BLaER1 (cell line): Measurements from ENCODE around the gene ZBTB24.

ENCODE experiments used
- H3K27ac ChIP-seq: shearing (Covaris generic); formaldehyde crosslinking; 2 replicates; pipeline ENCODE4 v1.8.1; 2022
- H3K27me3 ChIP-seq: shearing (Covaris generic); formaldehyde crosslinking; 2 replicates; pipeline ENCODE4 v1.8.1; 2022
- H3K36me3 ChIP-seq: shearing (Covaris generic); formaldehyde crosslinking; 2 replicates; pipeline ENCODE4 v1.8.1; 2022
- H3K4me1 ChIP-seq: shearing (Covaris generic); formaldehyde crosslinking; 2 replicates; pipeline ENCODE4 v1.8.1; 2022
- H3K4me2 ChIP-seq: shearing (Covaris generic); formaldehyde crosslinking; 2 replicates; pipeline ENCODE4 v1.8.1; 2022
- H3K4me3 ChIP-seq: shearing (Covaris generic); formaldehyde crosslinking; 2 replicates; pipeline ENCODE4 v1.8.1; 2022
- H3K9ac ChIP-seq: shearing (Covaris generic); formaldehyde crosslinking; 2 replicates; pipeline ENCODE4 v1.8.1; 2022
- H3K9me3 ChIP-seq: shearing (Covaris generic); formaldehyde crosslinking; 2 replicates; pipeline ENCODE4 v1.8.1; 2022
- H4K20me1 ChIP-seq: shearing (Covaris generic); formaldehyde crosslinking; 2 replicates; pipeline ENCODE4 v1.8.1; 2022
- Cebpa-rat ChIP-seq: shearing (Covaris generic); IDR thresholded peaks from 2 replicates; pipeline ENCODE4 v1.8.1; 2022

The ZBTB24 gene

GRCh38 chr6:109447087-109447486 lies 35.9 kb downstream of the ZBTB24 start:
- Histone ChIP-seq H3K9ac (peak overlapping the region; percentile 24; the same call in 1 of the 2 replicates), H3K27me3 (no peaks in the 10 kb centered on the region), H3K9me3 (no peaks in the 10 kb centered on the region), H3K4me3 (no peak overlapping the region), H3K4me2 (no peak overlapping the region), H3K4me1 (peaks cover 85% of the 10 kb centered on the region), H3K36me3 (peaks cover 88% of the 10 kb centered on the region), H3K27ac (0 out of 2 replicates have a peak overlapping the region, but pooled peaks have one; percentile 30), H4K20me1 (peaks cover 81% of the 10 kb centered on the region)
- no peak for TF ChIP-seq Cebpa-rat

DNA sequence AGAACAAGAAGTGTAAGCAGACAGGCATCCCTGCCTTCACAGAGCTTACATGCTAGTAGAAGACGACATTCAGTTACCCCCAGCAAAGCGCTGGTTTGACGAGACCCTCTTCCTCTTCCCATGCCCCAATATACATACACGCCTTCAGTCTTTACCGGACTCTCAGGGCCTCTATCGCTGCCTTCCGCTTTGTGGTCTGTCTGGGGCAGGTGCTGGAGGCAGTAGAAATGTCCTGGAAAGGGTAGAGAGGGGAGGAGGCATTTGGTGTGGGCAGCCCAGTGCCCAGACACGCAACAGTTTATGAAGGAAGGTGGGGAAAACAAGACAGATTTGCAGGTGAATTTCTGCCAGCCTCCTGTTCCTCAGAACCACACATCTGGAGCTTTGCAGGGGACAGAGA lies 36.5 kb downstream of the ZBTB24 start:
- Histone ChIP-seq H3K27ac (0 out of 2 replicates have a peak overlapping the region, but pooled peaks have one; percentile 30), H3K9ac (peak overlapping the region; percentile 24; the same call in 1 of the 2 replicates), H3K4me2 (no peak overlapping the region), H3K27me3 (no peaks in the 10 kb centered on the region), H3K4me1 (peaks cover 85% of the 10 kb centered on the region), H3K9me3 (no peaks in the 10 kb centered on the region), H3K4me3 (no peak overlapping the region), H3K36me3 (peaks cover 86% of the 10 kb centered on the region), H4K20me1 (peaks cover 87% of the 10 kb centered on the region)
- TF ChIP-seq Cebpa-rat, result no peak

- Histone ChIP-seq H3K4me1 (peaks cover 84% of the 10 kb centered on the region), H3K4me2 (no peak overlapping the region), H3K36me3 (peaks cover 81% of the 10 kb centered on the region), H3K9me3 (no peaks in the 10 kb centered on the region), H3K9ac (peak overlapping the region; percentile 24; the same call in 1 of the 2 replicates), H3K4me3 (no peak overlapping the region), H3K27me3 (no peaks in the 10 kb centered on the region), H3K27ac (no peak overlapping the region), H4K20me1 (peaks cover 89% of the 10 kb centered on the region)
- TF ChIP-seq Cebpa-rat, result no peak
Observed at GRCh38 chr6:109446072-109446471, 36.9 kb downstream of the ZBTB24 start.

DNA sequence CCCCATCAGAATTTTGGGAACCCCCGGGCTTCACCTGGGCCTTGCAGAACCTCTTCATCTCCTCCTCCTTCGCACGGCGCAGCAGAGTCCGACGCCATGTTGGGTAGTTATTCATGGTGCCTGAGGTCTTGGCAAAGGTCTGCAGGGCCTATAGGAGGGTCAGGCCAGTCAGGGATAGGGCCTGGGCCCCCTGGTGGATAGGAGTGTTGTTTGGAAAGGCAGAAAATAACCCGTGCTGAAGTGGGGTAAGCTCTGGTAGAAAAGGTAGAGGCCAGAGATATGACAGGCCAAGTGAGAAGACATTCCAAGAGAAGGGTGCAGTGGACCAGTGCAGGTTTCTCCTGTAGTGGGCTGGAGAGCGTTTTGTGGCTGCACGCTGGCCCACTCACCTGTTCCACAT lies 37.6 kb downstream of the ZBTB24 start:
- Histone ChIP-seq H3K4me1 (peaks cover 77% of the 10 kb centered on the region), H4K20me1 (peaks cover 86% of the 10 kb centered on the region), H3K27me3 (no peaks in the 10 kb centered on the region), H3K27ac (peak overlapping the region; percentile 19; the same call in 1 of the 2 replicates), H3K9me3 (no peaks in the 10 kb centered on the region), H3K36me3 (peaks cover 79% of the 10 kb centered on the region), H3K4me3 (no peak overlapping the region), H3K9ac (no peak overlapping the region), H3K4me2 (no peak overlapping the region)
- no peak for TF ChIP-seq Cebpa-rat

DNA sequence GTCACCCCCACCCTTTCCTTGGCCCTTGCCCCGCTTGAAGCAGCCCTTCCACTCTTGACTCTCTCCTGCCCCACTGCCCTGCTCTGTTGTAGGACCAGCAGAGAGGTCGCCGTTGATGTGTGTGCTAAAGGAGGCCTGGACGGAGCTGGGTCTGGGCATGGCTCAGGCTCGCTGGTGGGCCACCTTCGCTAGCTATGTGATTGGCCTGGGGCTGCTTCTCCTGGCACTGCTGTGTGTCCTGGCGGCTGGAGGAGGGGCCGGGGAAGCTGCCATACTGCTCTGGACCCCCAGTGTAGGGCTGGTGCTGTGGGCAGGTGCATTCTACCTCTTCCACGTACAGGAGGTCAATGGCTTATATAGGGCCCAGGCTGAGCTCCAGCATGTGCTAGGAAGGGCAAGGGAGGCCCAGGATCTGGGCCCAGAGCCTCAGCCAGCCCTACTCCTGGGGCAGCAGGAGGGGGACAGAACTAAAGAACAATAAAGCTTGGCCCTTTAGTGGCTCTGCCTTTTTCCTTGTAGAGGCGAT lies 39.5 kb downstream of the ZBTB24 start:
- Histone ChIP-seq H4K20me1 (peaks cover 67% of the 10 kb centered on the region), H3K27me3 (no peaks in the 10 kb centered on the region; the same call in 1 of the 2 replicates), H3K4me2 (no peak overlapping the region), H3K27ac (no peak overlapping the region; the same call in 1 of the 2 replicates), H3K36me3 (peaks cover 66% of the 10 kb centered on the region), H3K4me3 (no peak overlapping the region), H3K4me1 (peaks cover 68% of the 10 kb centered on the region), H3K9ac (no peak overlapping the region), H3K9me3 (no peaks in the 10 kb centered on the region)
- TF ChIP-seq Cebpa-rat, result no peak

GRCh38 chr6:109442393-109442924 lies 40.6 kb downstream of the ZBTB24 start:
- peak overlapping the region; percentile 99 for H3K4me2 ChIP-seq

GRCh38 chr6:109441069-109441816 lies 41.8 kb downstream of the ZBTB24 start:
- Histone ChIP-seq H4K20me1 (peaks cover 45% of the 10 kb centered on the region), H3K4me3 (peak overlapping the region; percentile 90), H3K9ac (peak overlapping the region; percentile 95), H3K27me3 (no peaks in the 10 kb centered on the region; the same call in 1 of the 2 replicates), H3K9me3 (no peaks in the 10 kb centered on the region), H3K36me3 (peaks cover 45% of the 10 kb centered on the region), H3K4me1 (peaks cover 47% of the 10 kb centered on the region), H3K27ac (peak overlapping the region; percentile 96), H3K4me2 (peak overlapping the region; percentile 99)
- no peak for TF ChIP-seq Cebpa-rat

More at GRCh38 chr6:109442393-109442924, 40.6 kb downstream of the ZBTB24 start:
- no peak for TF ChIP-seq Cebpa-rat
- Histone ChIP-seq H3K4me1 (peaks cover 58% of the 10 kb centered on the region), H3K27ac (0 out of 2 replicates have a peak overlapping the region, but pooled peaks have one; percentile 96), H4K20me1 (peaks cover 57% of the 10 kb centered on the region), H3K9me3 (no peaks in the 10 kb centered on the region), H3K4me3 (peak overlapping the region; percentile 90), H3K36me3 (peaks cover 57% of the 10 kb centered on the region), H3K27me3 (no peaks in the 10 kb centered on the region; the same call in 1 of the 2 replicates), H3K9ac (peak overlapping the region; percentile 95; the same call in 1 of the 2 replicates)

DNA sequence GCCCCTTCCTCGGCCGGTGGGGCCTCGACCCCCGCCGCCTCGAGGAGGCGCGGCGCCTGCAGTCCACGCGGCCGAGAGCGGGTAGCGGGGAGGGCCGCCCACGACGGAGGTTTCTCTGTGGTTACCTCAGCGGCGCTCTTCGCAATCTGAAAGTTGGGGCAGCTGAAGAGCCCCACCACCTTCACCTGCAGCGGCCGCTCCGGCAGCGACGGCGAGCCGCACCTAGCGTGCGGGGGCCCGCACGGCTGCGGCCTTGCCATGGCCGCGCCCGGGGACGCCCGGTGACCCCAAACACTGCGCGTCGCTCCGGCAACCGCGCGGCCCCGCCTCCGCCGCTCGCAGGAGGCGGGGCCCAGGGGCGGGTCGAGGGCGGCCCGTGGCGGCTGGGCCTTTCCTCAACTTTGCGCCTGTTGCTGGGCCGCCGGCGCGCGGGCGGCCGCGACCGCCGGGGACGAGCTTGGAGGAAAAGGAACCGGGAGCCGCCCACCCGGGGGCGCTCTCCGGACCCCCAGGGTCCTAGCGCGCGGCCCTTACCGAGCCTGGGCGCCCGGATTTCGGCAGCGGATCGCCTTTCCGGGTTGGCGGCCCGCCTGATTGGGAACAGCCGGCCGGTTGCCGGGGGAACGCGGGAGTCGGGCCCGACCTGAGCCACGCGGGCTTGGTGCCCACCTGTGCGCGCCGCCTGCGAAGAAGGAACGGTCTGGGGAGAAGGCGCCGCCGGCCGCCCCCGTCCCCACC lies 42.5 kb downstream of the ZBTB24 start, which contains the start of the genes PPIL6 and SMPD2:
Gene PPIL6, minus strand, starts transcription at position 298 of the 738 bp plus-strand sequence. Its CDS starts 38 bp downstream, at position 260.
Gene SMPD2, plus strand, starts transcription at position 394 of the 738 bp plus-strand sequence. CDS start 398 bp downstream, outside the sequence.
- H3K4me1 ChIP-seq, result peaks cover 47% of the 10 kb centered on the region
- no peaks in the 10 kb centered on the region for H3K9me3 ChIP-seq
- H3K36me3 ChIP-seq, result peaks cover 38% of the 10 kb centered on the region
- H3K4me2 ChIP-seq, result peak within 1 kb of the TSS; percentile 99
- peak within 1 kb of the TSS; percentile 95 for H3K9ac ChIP-seq
- peaks cover 41% of the 10 kb centered on the region for H4K20me1 ChIP-seq
- peak within 1 kb of the TSS; percentile 90 for H3K4me3 ChIP-seq
- TF ChIP-seq Cebpa-rat, result no peak
- H3K27ac ChIP-seq, result peak within 1 kb of the TSS; percentile 96
- no peaks in the 10 kb centered on the region; the same call in 1 of the 2 replicates for H3K27me3 ChIP-seq

DNA sequence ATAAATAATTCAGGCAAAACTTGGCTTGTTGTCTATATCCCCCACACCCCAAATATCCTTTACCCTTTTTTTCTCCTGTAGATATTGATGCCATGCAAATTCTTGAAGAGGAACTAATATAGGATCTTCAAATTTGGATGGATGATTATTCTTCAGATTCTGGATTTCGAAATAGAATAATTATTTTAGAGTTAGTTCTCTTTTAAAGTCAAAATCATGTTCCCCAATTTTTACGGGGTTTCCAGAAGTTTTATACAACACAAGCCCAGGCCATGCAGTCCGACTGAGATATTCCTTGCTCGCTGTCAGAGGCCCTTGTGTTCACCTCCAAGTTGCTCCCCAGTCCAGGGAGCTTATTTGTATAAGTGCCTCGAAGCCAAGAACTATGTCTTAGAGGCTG lies 47.0 kb downstream of the ZBTB24 start:
- TF ChIP-seq Cebpa-rat, result no peak

More for the DNA sequence above, 47.0 kb downstream of the ZBTB24 start:
- no peaks in the 10 kb centered on the region; the same call in 1 of the 2 replicates for H3K27me3 ChIP-seq
- H3K9me3 ChIP-seq, result no peaks in the 10 kb centered on the region
- H3K4me1 ChIP-seq, result peaks cover 30% of the 10 kb centered on the region
- no peak overlapping the region for H3K27ac ChIP-seq
- no peaks in the 10 kb centered on the region for H4K20me1 ChIP-seq
- H3K4me2 ChIP-seq, result no peak overlapping the region
- no peaks in the 10 kb centered on the region for H3K36me3 ChIP-seq
- H3K4me3 ChIP-seq, result no peak overlapping the region
- H3K9ac ChIP-seq, result no peak overlapping the region
